Stimulated activated naive B cell treated with anti-CD40 and anti-IgM and Interleukin-4, amounts not matched to agents 10 μg/mL and 1 μg/mL and 100 μg/mL, for 72 hours (primary cell): ENCODE results near the gene JPH2.

Experiments
- ATAC-seq, 2 donors: fragments of 150-1000 bp; cut with Tn5 transposase; replicated peaks; 2 replicates each; pipeline ENCODE4 v1.10.0; 2021; ENCODE audit warnings: moderate library complexity in 1 of 2
- DNase-seq: peaks from one replicate; pipeline ENCODE4 v3.0.0; 2021
- H3K27ac Mint-ChIP-seq: one replicate; pipeline ENCODE4 v1.8.0; 2022; ENCODE audit warnings: mild to moderate bottlenecking, mixed read lengths
- H3K27me3 Mint-ChIP-seq, 2 donors: one replicate each; pipeline ENCODE4 v1.8.0; 2022; ENCODE audit warnings: mixed read lengths in 2 of 2
- H3K36me3 Mint-ChIP-seq, 2 donors: one replicate each; pipeline ENCODE4 v1.8.0; 2022; ENCODE audit warnings: mixed read lengths in 2 of 2, mild to moderate bottlenecking in 1 of 2
- H3K4me1 Mint-ChIP-seq, 2 donors: one replicate each; pipeline ENCODE4 v1.8.0; 2022; ENCODE audit warnings: mixed read lengths in 2 of 2, mild to moderate bottlenecking in 1 of 2
- H3K4me3 Mint-ChIP-seq, 2 donors: one replicate each; pipeline ENCODE4 v1.8.0; 2022; ENCODE audit warnings: mild to moderate bottlenecking in 2 of 2, mixed read lengths in 2 of 2, moderate library complexity in 1 of 2
- H3K9me3 Mint-ChIP-seq, 2 donors: one replicate each; pipeline ENCODE4 v1.8.0; 2022; ENCODE audit warnings: mixed read lengths in 2 of 2, mild to moderate bottlenecking in 1 of 2

The JPH2 gene

GRCh38 chr20:44123874-44124535 is 63.0 kb downstream of the JPH2 start:
- Mint-ChIP-seq H3K9me3 (no peaks in the 10 kb centered on the region), H3K27me3 (peaks cover 31 to 36% of the 10 kb centered on the region in 2 donors)
- no peak for DNase-seq

GRCh38 chr20:44123251-44123650 is 63.7 kb downstream of the JPH2 start:
- ATAC-seq (no peak), DNase-seq (no peak)
- H3K27me3 Mint-ChIP-seq = peaks cover 36 to 41% of the 10 kb centered on the region in 2 donors
- H3K9me3 Mint-ChIP-seq = no peaks in the 10 kb centered on the region
- no peaks in the 10 kb centered on the region for H3K4me1 Mint-ChIP-seq
- H3K36me3 Mint-ChIP-seq = no peaks in the 10 kb centered on the region
- H3K4me3 Mint-ChIP-seq = no peak overlapping the region
- H3K27ac Mint-ChIP-seq = no peak overlapping the region

More at GRCh38 chr20:44123874-44124535, 63.0 kb downstream of the JPH2 start:
- Mint-ChIP-seq H3K4me3 (no peak overlapping the region), H3K4me1 (no peaks in the 10 kb centered on the region), H3K36me3 (no peaks in the 10 kb centered on the region), H3K27ac (no peak overlapping the region)
- ATAC-seq = no peak

DNA sequence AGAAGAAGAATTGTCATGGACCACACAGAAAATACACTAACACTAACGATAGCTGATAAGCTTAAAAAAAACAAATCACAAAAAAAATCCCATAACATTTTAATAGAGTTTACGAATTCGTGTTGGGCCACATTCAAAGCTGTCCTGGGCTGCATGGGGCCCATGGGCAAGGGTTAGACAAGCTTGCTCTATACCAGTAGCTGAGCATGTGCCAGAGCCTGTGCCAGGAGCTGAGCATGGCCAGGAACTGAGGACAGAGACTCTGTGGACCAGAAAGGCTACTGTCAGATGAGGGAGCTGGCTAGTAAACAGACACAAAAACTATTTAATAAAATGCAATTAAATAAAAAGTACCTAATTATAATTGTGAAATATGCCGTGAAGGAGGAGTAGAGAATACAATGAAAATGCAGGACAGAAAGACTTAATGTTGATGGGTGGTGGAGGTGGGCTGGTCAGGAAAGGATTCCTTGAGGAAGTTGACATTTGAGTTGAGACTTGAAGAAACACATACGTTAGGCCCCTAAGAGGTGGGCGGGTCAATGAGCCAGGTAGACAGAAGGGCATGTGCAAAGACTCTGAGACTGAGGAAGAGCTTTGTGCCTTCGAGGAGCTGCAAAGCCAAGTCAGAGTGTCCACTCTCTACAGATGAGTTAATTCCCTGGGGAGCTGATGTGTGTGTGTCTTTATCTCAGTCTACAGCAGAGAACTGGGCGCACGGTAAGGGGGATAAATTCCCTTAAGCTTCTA is 66.1 kb downstream of the JPH2 start:
- Mint-ChIP-seq H3K9me3 (no peaks in the 10 kb centered on the region), H3K27me3 (peaks cover 50 to 62% of the 10 kb centered on the region in 2 donors), H3K27ac (no peak overlapping the region), H3K4me1 (peaks cover 2 to 6% of the 10 kb centered on the region in 2 donors), H3K4me3 (no peak overlapping the region), H3K36me3 (no peaks in the 10 kb centered on the region)
- DNase-seq = no peak
- ATAC-seq = no peak

DNA sequence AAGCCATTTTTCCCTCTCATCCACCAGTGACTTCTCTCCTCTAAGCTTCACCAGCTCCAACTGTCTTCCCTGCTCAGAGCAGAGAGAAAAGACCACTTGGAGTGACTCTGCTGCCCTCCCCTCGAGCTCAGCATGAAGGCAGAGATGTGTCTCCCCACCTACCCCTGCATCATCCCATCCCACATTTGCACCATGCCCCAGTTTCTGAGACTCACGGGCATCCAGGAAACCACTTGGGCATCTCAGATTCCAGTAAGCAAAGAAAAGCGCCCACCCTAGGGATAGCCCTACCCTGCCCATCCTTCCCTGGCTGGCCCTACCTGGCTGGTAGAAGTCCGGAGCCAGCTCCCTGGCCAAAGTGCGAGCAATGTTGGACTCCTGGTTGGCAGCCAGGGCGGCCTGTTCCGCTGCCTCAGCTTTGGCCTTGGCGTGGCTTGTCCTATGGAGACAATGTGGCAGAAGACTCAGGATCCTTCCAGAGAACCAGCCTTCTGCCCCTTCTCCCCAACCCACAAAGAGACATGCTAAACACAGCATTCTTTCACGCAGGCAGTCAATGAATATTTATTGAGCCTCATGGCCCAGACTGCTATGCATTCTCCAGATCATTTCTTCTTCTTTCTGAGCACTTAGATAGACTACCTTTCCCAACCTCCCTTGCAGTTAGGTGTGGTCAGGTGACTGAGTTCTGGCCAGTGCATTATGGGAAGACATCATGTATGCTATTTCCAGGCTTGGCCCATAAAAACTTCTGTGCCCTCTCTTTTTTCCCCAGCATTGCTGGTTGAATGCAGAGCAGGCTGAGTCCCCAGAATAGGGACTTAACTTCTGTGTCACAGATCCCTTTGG is 68.6 kb downstream of the JPH2 start:
- H3K36me3 Mint-ChIP-seq = no peaks in the 10 kb centered on the region
- peaks cover 65 to 77% of the 10 kb centered on the region in 2 donors for H3K27me3 Mint-ChIP-seq
- H3K4me3 Mint-ChIP-seq = no peak overlapping the region
- no peak for ATAC-seq
- H3K9me3 Mint-ChIP-seq = no peaks in the 10 kb centered on the region
- no peak for DNase-seq
- peaks cover 2 to 6% of the 10 kb centered on the region in 2 donors for H3K4me1 Mint-ChIP-seq
- H3K27ac Mint-ChIP-seq = no peak overlapping the region

- H3K36me3 Mint-ChIP-seq = no peaks in the 10 kb centered on the region
- no peak overlapping the region for H3K4me3 Mint-ChIP-seq
- no peak overlapping the region for H3K27ac Mint-ChIP-seq
- peaks cover 59 to 75% of the 10 kb centered on the region in 2 donors for H3K27me3 Mint-ChIP-seq
- no peaks in the 10 kb centered on the region for H3K9me3 Mint-ChIP-seq
- no peak for DNase-seq
- ATAC-seq = no peak
- peaks cover 2 to 6% of the 10 kb centered on the region in 2 donors for H3K4me1 Mint-ChIP-seq
Observed at GRCh38 chr20:44117296-44118184, 69.4 kb downstream of the JPH2 start.

DNA sequence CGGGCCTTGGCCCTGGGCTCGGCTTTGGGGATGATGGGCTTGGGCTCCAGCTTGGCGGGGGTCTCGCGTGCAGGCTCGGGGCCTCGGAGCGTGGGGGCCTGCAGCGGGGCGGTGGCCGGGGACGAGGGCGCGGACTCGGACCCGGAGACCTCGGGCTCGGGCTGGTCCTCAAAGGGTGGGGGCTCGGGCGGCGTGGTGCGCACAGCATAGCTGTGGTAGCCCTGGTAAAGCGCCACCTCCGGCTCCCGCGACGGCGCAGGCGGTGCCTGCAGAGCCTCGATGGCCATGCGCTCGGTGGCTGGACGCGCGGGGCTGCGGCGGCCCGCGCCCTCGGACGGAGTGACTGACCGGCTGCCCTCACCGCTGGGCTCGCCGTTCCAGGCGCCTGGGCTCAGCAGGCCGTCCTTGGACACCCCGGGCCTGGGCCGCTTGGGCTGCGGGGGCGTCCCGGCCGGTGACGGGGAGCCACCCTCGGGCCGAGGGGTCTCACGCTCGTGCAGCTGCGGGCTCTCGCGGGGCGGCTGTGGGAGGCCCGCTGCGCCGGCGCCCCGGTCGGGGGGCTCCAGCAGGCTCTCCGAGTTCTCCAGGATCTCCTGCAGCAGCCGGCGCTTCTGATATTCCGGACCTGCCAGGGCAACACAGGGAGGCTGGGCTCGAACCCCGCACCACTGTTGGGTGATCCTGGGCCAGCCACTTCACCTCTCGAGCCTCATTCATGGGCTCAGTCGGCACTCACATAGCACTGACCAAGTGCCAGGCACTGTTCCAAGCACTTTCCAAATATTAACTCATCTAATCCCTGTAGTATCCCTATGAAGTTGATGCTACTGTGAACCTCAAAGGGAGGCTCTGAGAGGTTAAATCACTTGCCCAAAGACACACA is 71.0 kb downstream of the JPH2 start:
- Mint-ChIP-seq H3K27me3 (peaks cover 56 to 79% of the 10 kb centered on the region in 2 donors), H3K4me3 (no peak overlapping the region), H3K36me3 (no peaks in the 10 kb centered on the region), H3K9me3 (no peaks in the 10 kb centered on the region), H3K4me1 (peaks cover 2 to 6% of the 10 kb centered on the region in 2 donors), H3K27ac (no peak overlapping the region)
- DNase-seq = no peak
- ATAC-seq = no peak

DNA sequence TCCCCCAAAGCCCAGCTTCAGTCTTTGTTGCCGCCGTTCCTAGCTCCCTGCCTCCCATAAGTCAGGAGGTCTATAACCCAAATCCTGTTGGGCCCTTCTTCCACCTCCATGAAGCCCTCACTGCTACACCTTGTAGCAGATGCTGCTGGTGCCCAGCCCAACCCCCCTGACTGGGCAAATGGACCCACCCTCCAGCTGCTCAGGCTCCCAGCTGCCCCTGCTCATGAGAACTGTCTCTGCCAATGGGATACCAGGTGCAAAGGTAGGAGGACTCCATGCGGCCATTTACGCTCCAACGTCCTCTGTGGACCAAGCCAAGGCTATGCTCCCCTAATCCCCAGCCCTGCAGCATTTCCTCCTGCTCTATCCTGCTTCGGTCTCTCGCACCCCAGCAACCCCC is 71.8 kb downstream of the JPH2 start:
- ATAC-seq = no peak
- Mint-ChIP-seq H3K27ac (no peak overlapping the region), H3K4me3 (no peak overlapping the region), H3K36me3 (no peaks in the 10 kb centered on the region), H3K27me3 (peaks cover 62 to 82% of the 10 kb centered on the region in 2 donors), H3K4me1 (peaks cover 2 to 6% of the 10 kb centered on the region in 2 donors), H3K9me3 (no peaks in the 10 kb centered on the region)
- no peak for DNase-seq

- Mint-ChIP-seq H3K27me3 (peaks cover 70 to 90% of the 10 kb centered on the region in 2 donors), H3K36me3 (no peaks in the 10 kb centered on the region), H3K4me1 (peaks cover 2 to 6% of the 10 kb centered on the region in 2 donors), H3K27ac (no peak overlapping the region), H3K9me3 (peaks cover 0 to 3% of the 10 kb centered on the region in 2 donors), H3K4me3 (no peak overlapping the region)
- no peak for DNase-seq
- no peak for ATAC-seq
Observed at GRCh38 chr20:44113618-44114376, 73.2 kb downstream of the JPH2 start.

GRCh38 chr20:44112889-44113617 is 73.9 kb downstream of the JPH2 start:
- DNase-seq (no peak), ATAC-seq (no peak)
- Mint-ChIP-seq H3K36me3 (no peaks in the 10 kb centered on the region), H3K4me1 (peaks cover 2 to 6% of the 10 kb centered on the region in 2 donors), H3K27ac (no peak overlapping the region), H3K27me3 (peaks cover 65 to 88% of the 10 kb centered on the region in 2 donors), H3K9me3 (peaks cover 2 to 5% of the 10 kb centered on the region in 2 donors), H3K4me3 (no peak overlapping the region)

DNA sequence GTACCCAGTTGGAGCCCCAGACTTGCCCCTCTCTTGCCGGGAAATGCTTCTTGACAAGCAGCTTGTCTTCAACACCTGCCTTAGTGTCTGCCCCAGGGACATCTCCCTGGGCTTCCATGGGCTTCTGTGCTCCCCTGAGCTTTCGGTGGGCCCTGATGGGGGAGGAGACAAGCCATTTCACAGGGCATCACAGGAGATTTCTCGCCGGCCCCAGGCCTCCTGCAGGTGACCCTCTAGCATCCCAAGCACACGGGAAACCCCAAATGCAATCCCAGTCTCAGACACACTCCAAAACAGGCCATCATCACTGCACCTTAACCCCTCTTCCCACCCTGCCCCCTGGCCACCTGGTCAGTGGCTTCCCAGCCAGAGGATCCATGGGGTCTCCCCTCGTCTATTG is 74.5 kb downstream of the JPH2 start:
- Mint-ChIP-seq H3K4me1 (peaks cover 2 to 6% of the 10 kb centered on the region in 2 donors), H3K9me3 (peaks cover 8% of the 10 kb centered on the region in 2 donors), H3K27me3 (peaks cover 64 to 84% of the 10 kb centered on the region in 2 donors), H3K27ac (no peak overlapping the region), H3K4me3 (no peak overlapping the region), H3K36me3 (peaks cover 0 to 1% of the 10 kb centered on the region in 2 donors)
- ATAC-seq = no peak
- no peak for DNase-seq

DNA sequence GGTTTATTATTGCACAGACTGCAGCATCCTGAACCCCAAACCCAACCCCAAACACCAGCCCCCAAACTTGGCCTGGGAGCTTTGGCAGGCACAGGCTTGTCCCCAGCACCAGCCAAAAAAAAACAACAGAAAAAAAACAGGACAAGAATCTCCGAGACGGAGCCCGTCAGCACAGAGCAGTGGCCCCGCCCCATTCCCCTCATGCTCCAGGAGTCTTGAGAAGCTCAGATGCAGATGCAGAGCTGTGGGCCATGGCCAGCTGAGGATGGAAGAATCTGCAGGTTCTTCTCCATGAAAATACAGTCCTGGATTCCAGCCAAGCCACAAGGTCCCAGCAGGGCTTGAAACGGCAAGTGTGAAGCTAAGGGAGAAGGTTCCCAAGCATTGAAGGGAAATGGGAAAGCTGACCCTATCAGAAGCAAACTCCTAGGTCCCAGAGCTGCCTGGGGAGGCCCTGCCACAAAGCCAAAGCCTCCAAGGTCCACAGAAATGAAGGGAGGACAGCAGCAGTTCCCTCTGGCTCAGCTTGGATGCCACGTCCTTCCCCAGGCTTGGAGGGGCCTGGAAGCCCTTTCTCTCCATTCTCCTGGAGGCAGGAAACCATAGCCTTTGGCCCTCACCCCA is 75.2 kb downstream of the JPH2 start:
- ATAC-seq = no peak
- Mint-ChIP-seq H3K4me3 (no peak overlapping the region), H3K9me3 (peaks cover 13 to 14% of the 10 kb centered on the region in 2 donors), H3K4me1 (peaks cover 0 to 6% of the 10 kb centered on the region in 2 donors), H3K27ac (no peak overlapping the region), H3K36me3 (peaks cover 0 to 4% of the 10 kb centered on the region in 2 donors), H3K27me3 (peaks cover 66 to 84% of the 10 kb centered on the region in 2 donors)
- DNase-seq = no peak
